Myocyte (in vitro differentiated cells): Measurements from ENCODE around the gene ATP6V0D1. TPM values are rescaled to one million over a fixed set of nuclear protein-coding genes. Genes with fewer than 3 reads are reported as not detected.

Experiments
- DNase-seq: peaks from one replicate; pipeline ENCODE4 v3.0.0-alpha.2; 2012; ENCODE audit warnings: low read depth
- total RNA-seq: library from RNA; depleted of rRNA; stranded (reverse); fragments of >200 nt; gene quantifications from 2 replicates; pipeline ENCODE4 v1.2.3, GENCODE V29; 2014

Gene ATP6V0D1
- total RNA-seq, 1 donor from 2014 or later, result 234 TPM

DNA sequence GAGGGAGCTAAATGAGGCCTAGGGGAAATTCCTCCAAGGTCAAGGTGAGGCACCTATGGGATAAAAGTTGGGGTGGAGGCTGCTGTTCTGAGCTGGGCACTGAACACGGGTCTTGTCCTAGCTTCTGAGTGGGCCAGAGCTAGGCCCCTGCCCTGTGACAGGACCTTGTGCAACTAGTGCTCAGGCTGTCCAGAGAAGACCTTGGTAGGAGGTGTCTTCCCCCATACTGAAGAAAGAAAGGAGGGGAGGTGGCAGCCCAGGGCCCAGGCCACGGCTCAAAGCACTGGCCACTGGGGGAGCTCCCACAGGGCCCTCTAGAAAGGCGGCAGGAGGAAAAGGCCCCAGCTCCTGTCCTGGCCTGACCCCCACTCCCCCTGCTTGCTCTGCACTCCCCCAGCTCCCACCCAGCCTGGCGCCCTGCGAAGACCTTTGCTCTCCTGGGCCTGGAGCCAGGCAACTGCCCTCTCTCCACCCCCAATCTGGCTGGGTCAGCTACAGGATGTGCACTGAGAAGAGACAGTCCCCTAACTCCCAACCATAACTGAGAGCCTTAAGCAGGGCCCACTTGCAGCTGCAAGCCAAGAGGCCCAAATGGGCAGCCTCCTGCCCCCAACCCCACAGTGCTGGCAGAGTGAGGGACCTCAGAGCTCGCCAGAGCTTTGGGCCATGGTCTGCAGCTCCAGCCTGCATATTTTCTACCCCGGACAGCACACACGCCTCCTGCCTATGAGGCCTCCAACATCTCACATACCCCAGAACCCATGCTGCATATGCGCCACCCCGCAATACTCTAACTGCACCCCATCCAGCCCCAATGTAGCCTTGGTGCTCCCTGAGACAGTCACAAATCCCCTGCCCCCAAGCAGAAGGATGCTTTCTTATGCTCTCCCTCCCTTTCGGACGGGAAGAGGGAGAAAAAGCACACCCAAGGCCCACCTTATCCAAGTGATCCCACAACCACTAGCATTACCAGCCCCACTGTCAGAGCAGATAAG lies 34.7 kb downstream of the ATP6V0D1 start:
- no peak for DNase-seq

DNA sequence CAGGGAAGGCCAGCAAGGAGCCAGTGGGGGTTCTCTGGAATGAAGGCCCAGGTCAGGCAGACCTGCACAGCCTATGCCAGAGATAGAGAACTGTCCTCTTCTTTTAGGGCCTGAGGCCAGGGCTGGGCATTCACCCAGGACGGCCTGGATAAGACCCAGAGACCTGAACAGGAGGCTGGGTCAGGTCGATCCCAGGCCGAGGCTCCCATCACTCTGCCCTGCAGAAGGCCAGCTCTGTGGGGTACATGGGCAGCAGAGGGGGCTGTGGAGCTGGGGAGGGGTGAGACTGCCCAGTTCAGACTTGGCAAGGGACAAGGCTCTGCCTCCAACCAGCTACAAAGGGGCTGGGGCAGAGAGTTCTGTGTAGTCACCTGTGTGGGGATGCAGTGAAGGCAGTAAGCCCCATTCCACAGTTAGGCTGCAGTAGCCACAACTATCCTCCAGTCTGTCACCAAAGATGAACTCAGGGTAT lies 35.5 kb downstream of the ATP6V0D1 start:
- no peak for DNase-seq

DNA sequence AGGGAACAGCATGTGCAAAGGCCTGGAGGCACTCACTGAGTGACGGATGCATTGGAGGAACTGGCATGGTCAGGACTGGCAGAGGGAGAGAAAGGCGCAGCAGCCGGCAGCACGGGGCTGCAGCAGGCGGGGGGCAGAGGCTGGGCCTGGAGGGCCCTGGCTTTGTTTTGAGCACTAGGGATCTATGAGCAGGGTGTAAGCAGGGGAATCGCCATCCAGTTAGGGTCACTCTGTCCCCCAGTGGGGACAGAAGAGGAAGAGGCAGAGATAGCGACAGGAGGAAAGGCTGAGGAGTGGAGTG lies 35.9 kb downstream of the ATP6V0D1 start:
- DNase-seq, result no peak

DNA sequence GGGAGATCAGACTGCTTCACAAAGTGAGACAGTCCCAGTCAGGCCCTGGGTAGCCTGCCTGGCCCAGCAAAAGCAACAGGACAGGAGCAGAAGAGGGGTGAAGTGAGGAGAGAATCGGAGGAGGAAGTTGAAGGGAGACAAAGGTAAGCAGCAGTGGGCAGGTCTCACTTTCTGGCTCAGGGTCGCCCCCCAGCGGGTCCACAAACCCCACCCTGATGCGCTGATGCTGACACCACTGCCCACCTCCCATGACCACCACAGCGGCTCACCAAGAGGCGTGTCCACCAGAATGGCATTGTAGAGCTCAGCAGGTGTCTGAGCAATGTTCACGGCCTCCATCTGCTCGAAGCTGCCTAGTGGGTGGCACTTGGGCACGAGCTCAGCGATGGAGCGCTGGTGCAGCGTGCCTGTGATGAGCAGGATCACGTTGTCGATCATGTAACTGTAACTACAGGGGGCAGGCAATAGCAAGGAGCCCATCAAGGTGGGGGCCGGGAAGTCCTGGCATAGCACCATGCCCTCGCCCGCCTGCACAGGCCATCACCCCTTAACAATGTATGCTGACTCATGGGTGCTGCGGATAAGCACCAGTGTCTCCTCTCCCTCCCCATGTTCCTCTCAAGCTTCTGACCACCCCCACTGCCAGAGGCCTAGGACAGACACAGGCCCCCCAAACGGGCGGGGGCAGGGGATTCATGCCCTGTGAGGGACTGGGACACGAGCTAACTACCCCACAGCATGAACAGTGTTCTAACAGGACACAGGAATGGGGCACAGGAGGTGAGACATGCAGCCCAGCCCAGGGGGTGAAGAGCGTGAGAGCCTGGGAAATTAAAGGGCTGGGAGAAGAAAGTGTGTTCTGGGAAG lies 36.5 kb downstream of the ATP6V0D1 start:
- peak; percentile 51 for DNase-seq

DNA sequence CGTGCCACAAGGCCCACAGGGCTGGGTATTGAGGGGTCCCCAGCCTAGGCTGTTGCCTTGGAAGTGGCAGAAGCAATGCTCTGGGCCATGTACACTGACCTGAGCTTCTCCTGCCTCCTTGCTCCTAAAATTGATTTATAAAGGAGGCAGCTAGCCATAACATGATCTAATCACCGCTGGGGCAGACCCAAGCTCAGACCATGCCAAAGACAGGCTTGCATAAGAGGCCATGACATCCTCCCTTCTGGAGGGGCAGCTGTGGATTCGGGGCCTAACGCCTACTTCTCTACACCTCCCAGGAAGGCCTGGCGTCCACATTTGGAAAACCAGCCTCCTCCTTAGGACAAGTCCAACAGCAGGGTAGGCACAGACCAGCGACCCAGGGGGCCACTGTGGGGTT lies 37.7 kb downstream of the ATP6V0D1 start:
- DNase-seq, result no peak

DNA sequence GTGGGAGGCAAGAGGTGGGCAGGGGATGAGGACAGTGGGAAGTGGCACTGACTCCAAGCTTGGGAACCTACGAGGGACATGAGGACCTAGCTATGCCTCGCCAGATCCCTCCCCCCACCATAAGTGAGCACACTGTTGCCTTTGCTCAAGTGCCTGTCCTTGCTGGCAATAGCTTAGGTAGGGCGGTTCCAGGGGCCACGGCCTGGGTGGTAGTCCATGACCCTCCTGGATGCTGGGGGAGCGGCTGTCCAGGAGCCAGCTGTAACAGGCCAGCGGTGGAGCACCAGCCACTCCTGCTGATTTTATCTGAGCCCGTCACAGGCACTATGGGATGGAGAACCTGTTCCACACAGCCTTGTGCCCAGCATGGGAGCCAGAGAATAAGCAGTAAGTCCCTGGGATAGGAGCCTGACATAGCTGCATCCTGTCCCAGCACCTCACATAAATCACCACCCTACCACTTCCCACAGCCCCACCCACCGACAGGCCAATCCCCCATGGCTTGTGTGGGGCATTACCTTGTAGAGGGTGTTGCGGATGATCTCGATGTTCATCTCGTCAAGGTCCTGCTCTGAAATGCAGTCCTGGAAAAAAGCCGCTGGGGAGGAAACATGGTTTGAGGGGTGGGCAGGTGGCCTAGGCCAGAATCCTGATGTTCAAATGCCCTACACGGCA lies 38.2 kb downstream of the ATP6V0D1 start:
- no peak for DNase-seq

DNA sequence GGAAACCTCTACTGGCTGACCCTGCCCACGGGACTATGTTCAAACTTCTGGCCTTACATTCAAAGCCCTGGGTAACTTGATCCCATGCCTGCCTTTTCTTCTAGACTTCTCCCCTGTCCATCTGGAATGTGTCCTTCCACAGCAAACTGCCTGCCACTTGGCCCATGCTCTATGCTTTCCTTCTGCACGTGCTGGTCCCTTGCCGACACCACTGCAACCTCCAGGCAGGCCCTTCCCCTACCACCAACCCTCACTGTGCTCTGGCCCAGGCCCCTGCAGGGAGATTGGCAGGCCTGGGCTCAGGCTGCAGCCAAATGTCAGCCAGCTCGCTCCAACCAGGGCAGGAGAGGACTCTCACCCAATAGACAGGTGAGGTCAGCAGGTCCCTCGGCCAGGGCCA lies 39.0 kb downstream of the ATP6V0D1 start:
- DNase-seq, result peak; percentile 72

DNA sequence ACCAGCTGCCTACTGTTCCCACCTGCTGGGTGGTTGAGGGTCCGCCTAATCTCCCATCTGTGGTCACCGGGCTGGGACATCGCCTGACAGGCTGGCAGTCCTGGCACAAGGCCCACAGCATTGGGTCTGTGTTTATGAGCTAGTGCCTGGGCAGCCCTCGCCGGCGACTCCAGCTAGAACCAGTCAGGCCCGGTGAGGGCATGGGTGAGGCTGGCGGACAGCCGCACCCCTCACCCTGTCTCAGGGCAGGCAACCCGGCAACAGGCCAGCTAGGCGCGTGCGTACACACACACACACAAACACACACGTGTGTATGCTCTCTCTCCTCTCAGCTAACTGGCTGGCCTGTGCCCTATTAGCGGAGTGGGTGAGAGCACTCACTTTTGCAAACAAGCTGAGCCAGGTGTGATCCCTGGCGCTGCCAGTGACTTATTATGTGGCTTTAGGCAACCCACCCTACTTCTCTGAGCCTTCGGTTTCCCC lies 39.6 kb downstream of the ATP6V0D1 start:
- peak; percentile 99 for DNase-seq

DNA sequence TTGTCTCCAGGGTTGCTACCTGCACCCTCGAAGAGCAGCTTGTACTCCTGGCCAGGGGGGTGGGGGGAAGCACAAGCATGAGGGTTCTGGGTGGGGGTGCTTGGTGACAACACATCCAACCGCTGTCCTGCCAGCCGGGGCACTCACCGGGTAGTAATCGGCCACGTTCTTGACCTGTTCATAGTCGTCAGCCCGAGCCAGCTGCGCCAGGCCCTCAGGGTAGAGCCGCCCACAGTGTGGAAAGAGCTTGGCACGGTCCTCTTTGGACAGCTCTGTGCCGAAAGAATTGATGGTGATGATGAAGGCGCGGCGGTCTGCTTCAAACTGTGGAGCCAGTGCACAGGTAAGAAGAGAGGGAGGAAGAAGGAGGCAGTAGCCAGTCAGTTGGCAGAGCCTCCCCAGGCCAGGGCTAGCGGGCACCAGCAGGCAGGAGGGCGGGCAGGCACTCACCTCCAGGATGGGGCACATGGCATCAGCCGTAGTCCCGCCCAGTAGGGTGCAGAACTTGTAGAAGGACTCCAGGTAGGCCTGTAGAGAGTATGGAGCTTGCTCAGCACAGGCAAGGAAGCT lies 42.0 kb downstream of the ATP6V0D1 start:
- no peak for DNase-seq

DNA sequence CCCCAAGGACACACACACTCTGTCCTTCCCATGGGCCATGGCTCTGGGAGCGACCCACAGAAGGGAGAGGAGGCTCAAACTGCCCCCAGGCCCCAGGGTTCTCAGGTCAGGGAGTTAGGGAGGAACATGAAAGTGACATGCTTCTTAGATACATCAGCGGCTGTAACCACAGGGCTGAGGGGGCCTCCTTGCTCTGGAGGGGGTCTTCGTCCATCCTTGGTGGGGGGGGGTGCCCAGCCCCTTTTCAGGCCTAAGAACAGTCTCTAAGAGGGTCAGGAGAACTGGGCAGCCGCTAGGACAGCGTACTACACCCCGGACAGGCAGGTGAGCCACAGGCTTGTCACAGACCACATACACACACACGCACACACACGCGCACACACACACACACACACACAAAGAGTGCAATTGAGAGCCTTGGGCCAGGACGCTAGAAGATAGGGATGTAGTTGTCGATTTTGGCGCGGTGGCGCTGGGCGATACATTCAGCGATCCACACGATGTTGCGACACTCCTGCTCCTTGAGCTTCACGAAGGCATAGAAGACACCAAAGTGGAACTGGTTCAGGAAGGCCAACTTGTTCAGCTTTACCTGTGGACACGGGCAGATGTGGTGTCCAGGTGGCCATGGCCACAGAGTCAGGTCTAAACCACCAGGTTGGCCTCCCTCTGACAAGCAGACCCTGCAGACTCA lies 42.7 kb downstream of the ATP6V0D1 start:
- DNase-seq, result no peak

DNA sequence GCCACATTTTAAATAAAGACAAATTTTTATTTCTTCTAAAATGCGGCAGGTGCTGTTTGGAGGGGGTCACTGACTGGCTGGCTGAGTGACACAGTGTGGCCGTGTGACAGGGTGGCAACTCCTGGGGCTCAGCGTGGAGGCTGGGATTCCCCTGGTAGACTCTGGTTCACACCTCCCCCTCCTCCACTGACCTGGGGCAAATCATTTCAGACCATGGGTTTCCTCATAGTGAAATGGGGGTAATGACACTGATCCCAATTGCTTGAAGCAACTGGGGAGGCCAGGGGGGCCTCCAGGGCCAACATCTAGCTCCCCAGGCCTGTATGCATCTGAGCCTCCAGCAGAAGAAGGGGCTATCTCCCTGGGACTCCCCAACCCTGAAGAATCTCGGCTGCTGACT lies 43.4 kb downstream of the ATP6V0D1 start:
- no peak for DNase-seq

DNA sequence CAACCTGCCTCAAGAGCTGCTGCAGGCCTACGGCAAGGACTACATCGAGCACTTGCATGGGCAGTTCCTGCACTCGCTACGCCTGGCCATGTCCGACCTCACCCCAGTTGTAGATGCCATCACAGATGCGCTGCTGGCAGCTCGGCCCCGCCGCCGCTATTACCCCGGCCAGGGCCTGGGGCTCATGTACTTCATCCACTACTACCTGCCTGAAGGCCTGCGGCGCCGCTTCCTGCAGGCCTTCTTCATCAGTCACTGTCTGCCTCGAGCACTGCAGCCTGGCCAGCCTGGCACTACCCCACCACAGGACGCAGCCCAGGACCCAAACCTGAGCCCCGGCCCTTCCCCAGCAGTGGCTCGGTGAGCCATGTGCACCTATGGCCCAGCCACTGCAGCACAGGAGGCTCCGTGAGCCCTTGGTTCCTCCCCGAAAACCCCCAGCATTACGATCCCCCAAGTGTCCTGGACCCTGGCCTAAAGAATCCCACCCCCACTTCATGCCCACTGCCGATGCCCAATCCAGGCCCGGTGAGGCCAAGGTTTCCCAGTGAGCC lies 44.2 kb downstream of the ATP6V0D1 start:
- DNase-seq, result no peak

DNA sequence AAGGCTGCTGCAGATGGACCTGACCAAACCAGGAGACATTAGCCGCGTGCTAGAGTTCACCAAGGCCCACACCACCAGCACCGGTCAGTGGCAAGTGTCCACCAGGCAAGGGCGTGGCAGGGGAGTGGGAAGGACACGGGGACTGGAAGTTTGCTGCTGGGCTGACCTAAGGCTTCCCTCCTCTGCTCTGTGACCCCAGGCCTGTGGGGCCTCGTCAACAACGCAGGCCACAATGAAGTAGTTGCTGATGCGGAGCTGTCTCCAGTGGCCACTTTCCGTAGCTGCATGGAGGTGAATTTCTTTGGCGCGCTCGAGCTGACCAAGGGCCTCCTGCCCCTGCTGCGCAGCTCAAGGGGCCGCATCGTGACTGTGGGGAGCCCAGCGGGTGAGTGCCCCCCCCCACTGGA lies 45.2 kb downstream of the ATP6V0D1 start:
- DNase-seq, result no peak

DNA sequence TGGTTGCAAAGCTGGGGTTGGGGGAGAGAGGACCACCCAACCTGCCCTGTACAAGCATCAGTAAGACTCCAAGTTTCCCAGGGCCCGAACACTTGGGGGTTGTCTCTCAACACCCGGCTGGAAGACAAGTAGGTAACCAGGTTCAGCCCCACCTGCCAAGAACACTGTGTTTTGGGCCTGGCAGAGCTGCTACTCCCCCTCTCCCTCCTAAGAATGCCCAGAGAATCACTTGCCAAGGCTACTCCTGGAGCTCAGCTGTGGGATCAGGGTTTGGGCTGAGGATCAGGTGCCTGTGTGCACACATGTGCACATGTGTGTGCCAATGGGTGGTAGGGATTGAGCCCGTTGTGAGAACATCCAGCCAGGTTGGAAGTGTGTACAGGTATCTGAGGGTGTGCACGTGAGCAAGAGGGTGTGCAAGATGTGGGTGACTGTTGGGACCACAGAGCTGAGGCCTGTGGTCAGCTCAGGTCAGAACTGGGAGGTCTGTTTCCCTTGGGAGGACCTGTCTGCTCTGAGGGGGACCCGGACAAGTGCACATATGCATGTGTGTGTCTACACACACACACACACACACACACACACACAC lies 47.7 kb downstream of the ATP6V0D1 start:
- no peak for DNase-seq

DNA sequence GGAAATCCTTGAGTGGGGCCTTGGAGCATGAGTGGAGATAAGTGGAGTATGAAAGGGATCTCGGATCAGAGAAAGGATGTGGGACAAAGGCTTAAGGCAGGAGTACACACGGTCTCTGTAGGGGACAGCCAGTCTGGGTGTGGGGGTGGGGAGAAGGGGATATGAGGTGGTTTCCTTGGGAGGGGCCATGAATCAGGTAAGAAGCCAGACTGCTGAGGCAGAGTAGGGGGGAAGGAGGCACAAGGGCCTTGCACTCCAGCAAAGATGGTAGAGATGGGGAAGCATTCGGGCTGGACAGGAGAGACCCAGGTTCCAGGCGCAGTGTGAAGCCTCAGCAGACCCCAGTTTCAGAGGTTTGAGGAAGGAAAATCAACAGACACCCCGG lies 48.5 kb downstream of the ATP6V0D1 start:
- no peak for DNase-seq

DNA sequence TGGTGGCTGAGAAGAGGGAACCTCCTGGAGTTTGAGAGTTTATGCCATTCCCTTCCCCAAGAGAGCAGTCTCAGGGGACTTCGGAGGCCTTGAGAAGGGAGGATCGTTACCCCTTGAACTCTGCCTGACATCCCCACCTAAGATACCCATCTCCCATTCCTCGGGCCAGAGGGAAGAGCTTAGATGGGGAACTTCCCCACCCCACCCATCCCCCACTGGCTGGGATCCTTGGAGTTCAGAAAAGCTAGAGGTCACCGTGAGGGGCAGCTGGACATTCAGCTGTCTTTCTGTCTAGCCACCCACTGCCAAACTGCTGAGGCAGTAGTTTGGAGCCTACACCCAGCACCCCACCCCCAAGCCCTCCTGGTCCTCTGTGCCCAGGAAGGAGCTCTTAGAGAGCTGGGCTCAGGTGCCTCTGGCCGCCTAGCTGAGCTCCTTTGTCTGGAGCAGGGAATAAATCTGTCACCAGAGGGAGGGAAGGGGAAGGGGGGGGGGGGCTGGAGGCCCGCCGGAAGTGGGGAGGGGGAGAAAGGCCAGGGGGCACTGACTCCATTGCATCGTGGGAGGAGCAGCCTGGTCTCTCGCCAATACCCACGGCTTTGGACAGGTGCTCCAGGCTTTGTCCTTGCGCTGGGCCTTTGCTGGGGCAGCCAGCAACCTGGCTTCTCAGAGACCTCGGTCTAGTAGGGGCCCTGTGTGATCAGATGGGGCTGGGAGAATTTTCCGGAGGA lies 49.0 kb downstream of the ATP6V0D1 start:
- DNase-seq, result peak; percentile 74

DNA sequence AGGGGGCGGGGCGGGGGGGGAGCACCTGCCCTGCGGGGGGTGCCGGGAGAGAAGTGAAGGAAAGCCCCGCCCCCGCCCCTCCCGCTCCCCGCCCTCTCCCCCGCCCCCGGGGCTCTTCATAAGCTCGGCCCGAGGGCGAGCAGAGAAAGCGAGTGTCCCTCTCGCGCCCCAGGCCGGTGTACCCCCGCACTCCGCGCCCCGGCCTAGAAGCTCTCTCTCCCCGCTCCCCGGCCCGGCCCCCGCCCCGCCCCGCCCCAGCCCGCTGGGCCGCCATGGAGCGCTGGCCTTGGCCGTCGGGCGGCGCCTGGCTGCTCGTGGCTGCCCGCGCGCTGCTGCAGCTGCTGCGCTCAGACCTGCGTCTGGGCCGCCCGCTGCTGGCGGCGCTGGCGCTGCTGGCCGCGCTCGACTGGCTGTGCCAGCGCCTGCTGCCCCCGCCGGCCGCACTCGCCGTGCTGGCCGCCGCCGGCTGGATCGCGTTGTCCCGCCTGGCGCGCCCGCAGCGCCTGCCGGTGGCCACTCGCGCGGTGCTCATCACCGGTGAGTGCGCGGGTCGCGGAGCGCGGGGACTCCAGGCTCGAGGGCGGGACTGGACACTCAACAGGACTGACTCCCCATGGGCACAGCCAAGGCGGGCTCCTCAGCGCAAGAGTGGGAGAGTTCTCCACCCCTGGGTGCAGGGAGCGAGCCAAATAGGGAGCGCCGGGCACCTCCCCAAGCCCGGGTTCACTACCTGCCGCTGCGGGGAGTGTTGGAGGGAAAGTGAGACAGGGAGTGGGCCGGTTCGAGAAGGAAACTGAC lies 49.8 kb downstream of the ATP6V0D1 start, which contains the start of gene HSD11B2:
HSD11B2 (plus strand) TSS at position 145 of the 798 bp plus-strand sequence; CDS start at position 273, 128 bp downstream.
- DNase-seq, result peak; percentile 79

DNA sequence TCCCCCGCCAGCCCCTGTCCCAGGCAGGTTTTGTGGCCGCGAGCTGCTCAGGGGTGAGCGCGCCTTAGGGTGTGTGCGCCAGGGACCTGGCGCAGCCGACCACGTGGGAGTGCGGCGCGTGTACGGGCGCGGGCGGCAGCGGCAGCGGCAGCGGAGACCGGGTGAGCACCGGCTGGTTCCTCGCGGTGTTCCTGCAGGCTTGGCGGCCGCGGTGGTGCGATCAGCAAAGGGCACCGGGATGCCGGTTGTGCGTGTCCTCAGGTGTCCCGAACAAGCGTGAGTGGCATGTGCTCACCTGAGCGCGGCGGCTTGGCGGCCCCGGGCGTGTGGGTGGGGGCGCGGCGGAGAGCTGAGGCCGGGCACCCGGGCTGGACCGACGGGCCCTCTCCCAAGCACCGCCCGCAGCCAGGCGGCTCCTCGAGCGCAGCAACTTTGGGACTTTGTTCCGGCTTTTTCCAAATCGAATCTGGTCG lies 50.4 kb downstream of the ATP6V0D1 start:
- DNase-seq, result no peak
